ENCODE results near the gene WFDC5.

Gene WFDC5

GRCh38 chr20:45113865-45114264, 1.1 kb downstream of the WFDC5 start:
- no peak overlapping the region for H3K27ac ChIP-seq
- TF ChIP-seq, protein P1, sequence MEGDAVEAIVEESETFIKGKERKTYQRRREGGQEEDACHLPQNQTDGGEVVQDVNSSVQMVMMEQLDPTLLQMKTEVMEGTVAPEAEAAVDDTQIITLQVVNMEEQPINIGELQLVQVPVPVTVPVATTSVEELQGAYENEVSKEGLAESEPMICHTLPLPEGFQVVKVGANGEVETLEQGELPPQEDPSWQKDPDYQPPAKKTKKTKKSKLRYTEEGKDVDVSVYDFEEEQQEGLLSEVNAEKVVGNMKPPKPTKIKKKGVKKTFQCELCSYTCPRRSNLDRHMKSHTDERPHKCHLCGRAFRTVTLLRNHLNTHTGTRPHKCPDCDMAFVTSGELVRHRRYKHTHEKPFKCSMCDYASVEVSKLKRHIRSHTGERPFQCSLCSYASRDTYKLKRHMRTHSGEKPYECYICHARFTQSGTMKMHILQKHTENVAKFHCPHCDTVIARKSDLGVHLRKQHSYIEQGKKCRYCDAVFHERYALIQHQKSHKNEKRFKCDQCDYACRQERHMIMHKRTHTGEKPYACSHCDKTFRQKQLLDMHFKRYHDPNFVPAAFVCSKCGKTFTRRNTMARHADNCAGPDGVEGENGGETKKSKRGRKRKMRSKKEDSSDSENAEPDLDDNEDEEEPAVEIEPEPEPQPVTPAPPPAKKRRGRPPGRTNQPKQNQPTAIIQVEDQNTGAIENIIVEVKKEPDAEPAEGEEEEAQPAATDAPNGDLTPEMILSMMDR (conservative IDR thresholded peaks at IDR 0.05) = no peak

DNA sequence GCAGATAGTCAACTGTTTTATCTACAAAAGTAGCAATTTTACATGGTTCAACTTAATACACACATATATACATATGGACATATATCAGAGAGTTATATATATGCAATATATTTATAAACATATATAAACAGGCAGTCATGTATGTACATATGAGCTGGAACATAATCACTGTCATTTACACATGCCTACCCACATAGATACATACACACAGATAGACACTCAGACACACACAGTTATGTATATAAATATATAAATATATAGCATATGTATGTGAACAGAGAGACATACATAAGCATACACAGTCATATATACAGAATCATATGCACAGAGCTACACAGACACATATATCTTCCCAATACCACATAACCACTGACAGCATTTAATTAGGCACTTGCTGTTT, 2.2 kb downstream of the WFDC5 start:
- TF ChIP-seq, protein P1 (conservative IDR thresholded peaks at IDR 0.05) = no peak

DNA sequence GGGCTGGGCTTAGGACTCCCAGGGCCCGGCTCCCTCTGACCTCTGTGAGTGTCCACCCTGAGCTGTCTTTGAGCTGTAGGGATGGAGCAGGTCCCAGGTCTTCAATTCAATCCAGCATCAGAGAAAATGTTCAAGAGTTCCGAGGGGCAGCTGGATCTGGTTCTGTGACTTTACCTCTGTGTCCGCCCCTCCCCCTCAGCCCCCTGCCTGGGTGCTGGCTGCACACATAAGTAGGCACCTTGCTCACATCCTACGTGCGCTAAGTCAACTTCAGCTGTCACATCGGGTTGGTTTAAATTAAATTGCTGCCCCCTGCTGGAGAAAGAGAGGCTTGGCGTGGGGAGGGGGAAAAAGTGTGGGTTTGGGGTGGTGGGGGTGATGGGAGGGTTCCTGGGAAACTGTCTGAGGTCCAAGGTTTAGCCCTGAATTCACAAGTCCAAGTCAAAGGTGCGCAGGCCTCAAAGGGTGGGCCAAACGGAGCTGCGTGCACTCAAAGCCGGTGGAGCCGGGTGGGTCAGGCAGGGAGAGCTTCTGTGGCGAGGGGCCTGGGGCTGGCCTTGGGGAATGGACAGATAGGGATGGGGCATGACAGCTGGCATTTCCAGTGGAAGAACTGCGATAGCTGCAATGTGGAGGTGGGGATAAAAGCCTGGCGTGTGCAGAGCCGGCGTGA, 3.0 kb downstream of the WFDC5 start:
- TF ChIP-seq, protein P1 (conservative IDR thresholded peaks at IDR 0.05) = peak; percentile 65
- H3K27ac ChIP-seq = no peak overlapping the region

More for the DNA sequence above, 2.2 kb downstream of the WFDC5 start:
- no peak overlapping the region for H3K27ac ChIP-seq

DNA sequence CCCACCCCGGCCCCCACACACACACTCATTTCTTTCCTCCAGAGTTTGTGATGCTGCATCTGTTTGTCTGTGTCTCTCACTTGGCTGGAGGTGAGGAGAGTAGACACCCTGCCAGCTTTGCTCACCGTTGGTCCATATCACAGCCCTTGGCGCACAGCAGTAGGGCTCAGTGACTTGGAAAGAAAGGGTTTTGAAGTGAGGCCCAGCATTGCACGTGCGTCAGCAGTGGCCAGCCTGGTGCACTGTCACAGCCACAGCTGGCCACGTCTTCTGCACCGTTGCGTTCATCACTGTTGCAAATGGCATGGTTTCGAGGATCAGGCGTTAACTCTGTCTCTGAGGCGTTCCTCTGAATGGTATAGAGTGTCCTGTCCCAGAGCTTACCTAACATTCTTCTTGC, 3.7 kb downstream of the WFDC5 start:
- TF ChIP-seq, protein P1 (conservative IDR thresholded peaks at IDR 0.05) = no peak
- no peak overlapping the region for H3K27ac ChIP-seq

DNA sequence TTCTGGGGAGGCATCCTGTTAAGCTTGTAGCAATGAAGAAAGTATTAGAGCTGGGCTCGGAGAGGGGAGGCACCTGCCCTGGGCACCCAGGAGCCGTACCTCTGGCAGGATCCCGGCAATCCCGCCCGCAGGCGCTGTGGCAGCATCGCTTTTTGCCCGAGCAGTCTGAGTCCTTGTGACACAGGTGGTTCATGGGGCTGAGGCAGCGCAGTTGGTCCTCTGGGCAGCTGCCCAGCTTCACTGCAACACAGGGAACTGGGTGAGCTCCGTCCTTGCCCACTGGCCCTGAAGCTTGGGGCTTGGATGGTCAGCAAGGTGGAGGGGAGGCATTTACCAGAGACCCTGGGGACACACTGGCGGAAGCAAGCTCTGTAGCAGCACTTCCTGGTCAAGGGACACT, 4.7 kb downstream of the WFDC5 start:
- H3K27ac ChIP-seq = no peak overlapping the region
- TF ChIP-seq, protein P1 (conservative IDR thresholded peaks at IDR 0.05) = no peak

DNA sequence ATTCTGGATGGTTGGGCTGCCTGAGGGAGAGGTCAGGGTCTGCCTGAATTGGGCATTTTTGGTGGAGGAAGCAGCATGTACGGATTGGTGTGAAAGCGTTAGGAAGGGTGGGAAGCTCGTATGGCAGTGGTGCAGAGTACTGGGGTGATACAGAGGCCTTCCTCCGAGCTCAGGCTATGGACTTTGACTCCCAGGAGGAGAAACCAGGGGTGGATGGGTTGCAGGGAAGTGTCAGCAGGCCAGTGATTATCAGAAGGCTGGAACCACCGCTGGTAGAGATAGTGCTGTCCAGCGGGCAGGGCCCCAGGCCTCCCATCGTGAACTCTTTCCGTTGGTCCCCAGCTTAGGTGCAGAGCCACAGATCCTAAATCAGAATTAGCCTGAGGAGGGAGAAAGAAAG, 5.3 kb downstream of the WFDC5 start:
- TF ChIP-seq, protein P1 (conservative IDR thresholded peaks at IDR 0.05) = no peak
- no peak overlapping the region for H3K27ac ChIP-seq

- TF ChIP-seq, protein P1 (conservative IDR thresholded peaks at IDR 0.05) = no peak
- H3K27ac ChIP-seq = no peak overlapping the region
Measured at GRCh38 chr20:45105317-45105716, 9.7 kb downstream of the WFDC5 start.

All from VCaP (cell line).